NCI-H446 treated with DMSO at 0.1 percent for 48 hours (cell line): ENCODE data around the gene LAMA4.

Experiments
- DNase-seq: peaks from one replicate; lab custom pipeline; 2025; lab: John Stamatoyannopoulos, UW

Gene LAMA4

GRCh38 chr6:112193117-112193516, 61.2 kb downstream of the LAMA4 start:
- no peak for DNase-seq

- no peak for DNase-seq
These were observed 62.8 kb downstream of the LAMA4 start for GRCh38 chr6:112191509-112192020.

- no peak for DNase-seq
These were observed 64.2 kb downstream of the LAMA4 start for GRCh38 chr6:112190164-112190563.

GRCh38 chr6:112189494-112189893, 64.9 kb downstream of the LAMA4 start:
- DNase-seq: no peak

DNA sequence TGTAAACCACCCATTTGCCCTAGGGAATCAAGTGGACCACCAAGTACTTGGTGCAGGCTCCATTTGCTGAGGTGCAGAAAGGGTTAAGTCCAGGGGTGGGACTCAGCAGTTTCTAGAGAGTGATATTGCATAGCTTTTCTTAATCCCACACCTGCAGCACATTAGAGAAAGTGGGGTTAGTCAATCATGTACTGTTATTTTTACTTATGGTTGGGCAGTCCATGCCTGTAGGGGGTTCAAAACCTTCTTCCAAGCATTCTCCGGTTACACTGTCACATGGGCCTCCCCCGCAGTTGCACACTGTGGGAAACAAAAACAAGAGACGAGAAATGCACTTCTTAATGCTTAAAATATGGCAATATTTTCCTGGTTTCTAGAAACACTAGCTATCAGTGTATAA, 65.5 kb downstream of the LAMA4 start:
- no peak for DNase-seq

- DNase-seq: no peak
These were observed 66.6 kb downstream of the LAMA4 start for GRCh38 chr6:112187736-112188135.

DNA sequence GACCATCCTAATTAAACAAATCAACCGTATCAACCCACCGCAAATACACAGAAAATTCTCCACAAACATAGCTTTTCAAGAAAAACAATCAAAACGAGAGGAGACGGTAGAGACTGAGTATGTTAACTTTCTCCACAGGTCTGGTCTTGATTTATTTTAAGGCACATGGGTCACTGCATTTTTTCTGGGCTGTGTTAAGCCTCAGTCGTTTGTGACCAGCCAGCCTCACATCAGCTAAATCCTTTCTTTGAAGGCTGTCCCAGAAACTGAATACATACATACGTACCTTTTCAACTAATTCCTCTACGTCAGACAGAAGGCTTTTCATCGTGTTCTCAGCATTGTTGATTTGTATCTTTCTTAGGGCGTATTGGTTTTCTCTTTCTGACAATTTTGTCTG, 69.4 kb downstream of the LAMA4 start:
- no peak for DNase-seq

DNA sequence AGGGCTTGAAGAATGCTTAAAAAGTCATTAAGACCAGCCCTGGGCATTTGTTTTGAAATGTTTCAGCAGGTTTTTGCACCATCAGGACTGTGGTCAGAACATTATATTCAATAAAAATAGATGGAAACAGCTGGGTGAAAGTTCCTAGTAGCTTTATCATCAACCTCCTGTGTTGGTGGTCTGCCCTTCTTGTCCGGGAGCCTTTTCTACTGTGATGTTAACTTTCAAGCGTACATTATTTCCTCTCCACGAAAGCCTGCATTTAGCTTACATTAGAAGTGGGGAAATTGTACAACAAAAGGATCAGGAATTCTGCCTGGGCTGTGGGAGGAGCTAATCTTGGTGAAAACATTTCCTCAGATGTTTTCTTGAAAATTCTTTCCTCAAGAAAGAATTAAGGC, 71.1 kb downstream of the LAMA4 start:
- DNase-seq: no peak

GRCh38 chr6:112181130-112181529, 73.2 kb downstream of the LAMA4 start:
- DNase-seq: no peak

DNA sequence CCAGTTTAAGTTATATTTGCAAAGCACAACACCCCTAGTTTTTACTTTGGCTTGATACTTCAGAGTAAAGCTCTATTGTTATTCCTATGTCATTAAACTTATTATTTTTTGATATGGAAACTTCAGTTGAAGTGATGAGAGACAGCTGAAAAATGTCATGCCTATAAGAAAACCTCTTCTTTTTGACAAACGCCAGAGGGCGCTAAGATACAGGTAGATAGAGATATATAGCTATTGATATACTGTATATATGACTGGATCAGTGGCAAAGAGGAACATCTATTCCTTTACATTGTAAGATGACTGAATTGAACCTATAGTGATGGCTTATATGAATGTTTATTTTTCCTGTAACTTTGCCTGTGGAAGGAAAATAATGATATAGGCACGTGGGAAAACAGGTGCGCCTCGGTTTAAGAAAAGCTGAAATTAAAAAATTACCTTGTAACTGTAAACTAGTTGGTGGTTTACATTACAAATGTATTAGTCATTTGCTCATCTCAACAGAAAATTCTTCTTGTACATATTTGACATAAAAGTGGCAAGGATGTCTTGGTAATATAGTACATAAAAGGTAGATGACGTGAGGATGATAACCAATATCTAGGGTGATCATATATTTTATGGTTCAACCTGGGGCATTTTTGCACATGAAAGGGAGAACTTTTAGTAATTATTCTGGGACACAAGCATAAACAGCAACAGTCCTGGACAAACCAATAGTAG, 74.1 kb downstream of the LAMA4 start:
- peak; percentile 73 for DNase-seq

GRCh38 chr6:112179631-112180030, 74.7 kb downstream of the LAMA4 start:
- no peak for DNase-seq

- no peak for DNase-seq
These were observed 75.5 kb downstream of the LAMA4 start for GRCh38 chr6:112178846-112179245.

DNA sequence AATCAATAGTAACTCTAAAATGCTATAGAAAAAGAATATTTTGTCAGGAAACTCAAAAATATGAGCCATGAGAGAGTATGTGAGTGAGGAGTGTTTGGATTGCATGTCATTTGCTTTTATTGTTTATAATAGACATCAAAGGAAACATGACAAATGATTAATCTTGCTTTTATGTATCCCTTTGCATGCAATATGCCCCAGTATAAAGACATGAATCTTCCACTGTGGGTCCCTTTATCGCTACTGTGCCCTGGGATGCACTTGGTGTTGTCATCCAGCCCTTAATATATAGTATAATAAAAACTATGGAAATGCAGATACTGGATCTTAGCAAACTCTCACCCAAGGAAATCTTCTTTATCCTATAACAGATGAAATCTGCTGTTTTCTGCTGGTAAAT, 77.3 kb downstream of the LAMA4 start:
- no peak for DNase-seq

- no peak for DNase-seq
These were observed 78.2 kb downstream of the LAMA4 start for GRCh38 chr6:112176175-112176574.

GRCh38 chr6:112173221-112173804, 81.1 kb downstream of the LAMA4 start:
- DNase-seq: no peak

DNA sequence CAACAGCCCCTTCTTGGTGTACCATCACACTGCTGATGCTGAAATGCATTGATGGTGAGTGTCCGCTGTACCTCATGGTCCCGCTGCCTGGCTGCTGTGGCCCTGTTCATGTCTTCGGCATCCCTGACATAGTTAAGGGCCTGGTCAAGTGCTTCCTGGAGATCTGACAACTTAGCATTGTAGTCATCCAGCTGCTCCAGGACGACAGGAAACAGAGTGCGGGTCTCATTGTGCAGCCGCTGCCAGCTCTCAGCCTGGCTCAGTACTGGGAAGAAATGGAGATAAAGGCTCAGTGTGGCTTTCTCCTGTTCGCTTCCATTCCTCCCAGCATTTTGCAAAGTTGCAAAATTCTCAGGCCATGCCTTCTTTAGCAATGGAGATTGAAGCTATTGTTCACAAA, 81.8 kb downstream of the LAMA4 start:
- no peak for DNase-seq

GRCh38 chr6:112169541-112169940, 84.8 kb downstream of the LAMA4 start:
- DNase-seq: no peak

- peak; percentile 16 for DNase-seq
These were observed 90.8 kb downstream of the LAMA4 start for GRCh38 chr6:112163295-112164257.

- no peak for DNase-seq
These were observed 93.6 kb downstream of the LAMA4 start for GRCh38 chr6:112160745-112161144.

DNA sequence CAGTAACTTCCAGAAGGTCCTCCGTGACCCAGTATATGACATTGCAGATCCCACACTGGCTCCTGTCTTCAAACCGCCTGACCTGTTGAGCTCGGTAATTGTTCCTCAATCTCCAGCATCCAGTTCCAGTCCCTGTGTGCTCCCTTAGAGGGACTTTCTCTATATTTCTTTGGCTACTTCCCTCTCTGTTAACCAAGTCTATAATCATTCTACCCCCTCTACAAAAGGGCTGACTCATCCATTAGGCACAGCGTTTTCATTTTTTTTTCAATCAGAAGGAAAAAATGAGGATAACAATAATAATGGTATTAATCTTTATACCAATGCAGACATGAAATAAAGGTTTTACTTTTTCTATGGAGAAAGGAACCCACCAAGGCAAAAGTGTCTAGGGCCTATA, 97.7 kb downstream of the LAMA4 start:
- DNase-seq: no peak

DNA sequence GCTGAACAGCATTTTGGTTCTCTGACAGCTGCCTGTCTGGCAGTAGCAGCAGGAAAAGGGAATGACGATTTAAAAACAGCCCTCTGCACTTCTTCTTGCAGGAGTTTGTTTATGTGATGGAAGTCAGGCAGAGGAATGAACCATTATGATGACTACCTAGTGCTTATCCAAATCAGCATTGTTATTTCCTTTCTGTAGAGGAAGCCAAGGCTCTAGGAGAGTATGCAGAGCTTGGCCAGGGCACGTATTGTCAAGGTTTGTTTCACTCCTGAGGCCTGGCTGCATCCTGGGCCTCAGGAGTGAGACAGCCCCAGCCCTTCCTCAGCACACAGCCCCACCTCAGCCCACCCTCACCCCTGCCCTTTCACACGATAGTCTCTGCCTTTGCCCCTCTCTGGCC, 98.5 kb downstream of the LAMA4 start:
- no peak for DNase-seq

DNA sequence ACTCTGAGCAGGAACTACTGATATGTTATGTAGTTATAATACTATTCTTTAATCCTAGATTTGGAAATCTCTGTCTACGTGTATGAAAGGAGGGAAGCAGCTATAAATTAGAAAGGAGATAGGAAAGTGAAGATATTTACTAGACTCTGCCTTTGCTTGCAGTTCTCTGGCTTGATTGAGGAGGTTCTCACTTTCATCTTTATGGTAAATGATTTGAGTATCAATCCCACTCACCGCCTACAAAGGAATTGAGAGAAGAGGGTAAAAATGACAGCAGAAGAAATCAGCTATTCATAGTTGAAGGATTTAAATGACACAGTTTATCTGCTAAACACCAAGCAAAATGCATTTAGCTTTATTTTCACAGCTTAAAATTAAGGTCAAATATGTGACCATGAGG, 99.7 kb downstream of the LAMA4 start:
- DNase-seq: no peak
